ENCODE data around the gene RPS6KA1.

DNA sequence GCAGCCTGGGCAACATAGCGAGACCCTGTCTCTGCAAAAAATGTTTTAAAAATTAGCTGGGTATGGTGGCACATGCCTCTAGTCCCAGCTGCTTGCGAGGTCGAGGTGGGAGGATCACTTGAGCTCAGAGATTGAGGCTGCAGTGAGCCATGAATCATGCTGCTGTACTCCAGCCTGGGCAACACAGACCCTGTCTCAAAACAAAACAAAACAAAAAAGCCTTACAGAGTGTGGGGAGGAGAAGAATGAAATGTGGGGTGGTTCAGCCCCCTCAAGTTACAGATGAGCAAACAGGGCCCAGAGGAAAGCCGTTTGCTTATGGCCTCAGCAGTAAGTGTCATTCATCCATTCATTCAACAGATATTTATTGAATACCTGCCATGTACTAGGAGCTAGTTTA is 40.7 kb downstream of the RPS6KA1 start:
- no peak for TF ChIP-seq YY1 (IDR thresholded peaks at IDR 0.05; ENCODE audit: insufficient read depth, insufficient read length)
- no peak for TF ChIP-seq ZNF274 (IDR thresholded peaks at IDR 0.05; ENCODE audit: low read depth, low read length)
